IPS-20b (cell line): ENCODE data around the gene CENPI.
"Not testable (repeated sequence)": the region's sequence is repeated elsewhere in the genome, so short reads cannot be mapped to it uniquely, and the experiment has no call there.

ENCODE experiments used
- H3K27ac ChIP-seq: one replicate; pipeline ENCODE4 v1.5.1; 2013; ENCODE audit warnings: low read length
- H3K27me3 ChIP-seq: 2 replicates; pipeline ENCODE4 v1.6.1; 2013; ENCODE audit warnings: mild to moderate bottlenecking, low read length, inconsistent platforms; ENCODE audit not compliant: insufficient read depth
- H3K36me3 ChIP-seq: 2 replicates; pipeline ENCODE4 v1.6.1; 2013; ENCODE audit warnings: low read depth, mild to moderate bottlenecking, inconsistent platforms, low read length, moderate library complexity; ENCODE audit not compliant: insufficient read depth
- H3K4me1 ChIP-seq: 2 replicates; pipeline ENCODE4 v1.6.1; 2013; ENCODE audit warnings: mild to moderate bottlenecking, control low read depth, inconsistent platforms, low read length, moderate library complexity; ENCODE audit not compliant: insufficient read depth
- H3K4me3 ChIP-seq: 2 replicates; pipeline ENCODE4 v1.5.1; 2013; ENCODE audit warnings: mild to moderate bottlenecking, low read length, inconsistent platforms
- H3K9ac ChIP-seq: 2 replicates; pipeline ENCODE4 v1.6.1; 2013; ENCODE audit warnings: low read depth, mild to moderate bottlenecking, inconsistent platforms, low read length, moderate library complexity
- H3K9me3 ChIP-seq: 2 replicates; pipeline ENCODE4 v1.6.1; 2013; ENCODE audit warnings: mild to moderate bottlenecking, low read depth, low read length, inconsistent platforms; ENCODE audit not compliant: insufficient read depth

CENPI gene, protein sequence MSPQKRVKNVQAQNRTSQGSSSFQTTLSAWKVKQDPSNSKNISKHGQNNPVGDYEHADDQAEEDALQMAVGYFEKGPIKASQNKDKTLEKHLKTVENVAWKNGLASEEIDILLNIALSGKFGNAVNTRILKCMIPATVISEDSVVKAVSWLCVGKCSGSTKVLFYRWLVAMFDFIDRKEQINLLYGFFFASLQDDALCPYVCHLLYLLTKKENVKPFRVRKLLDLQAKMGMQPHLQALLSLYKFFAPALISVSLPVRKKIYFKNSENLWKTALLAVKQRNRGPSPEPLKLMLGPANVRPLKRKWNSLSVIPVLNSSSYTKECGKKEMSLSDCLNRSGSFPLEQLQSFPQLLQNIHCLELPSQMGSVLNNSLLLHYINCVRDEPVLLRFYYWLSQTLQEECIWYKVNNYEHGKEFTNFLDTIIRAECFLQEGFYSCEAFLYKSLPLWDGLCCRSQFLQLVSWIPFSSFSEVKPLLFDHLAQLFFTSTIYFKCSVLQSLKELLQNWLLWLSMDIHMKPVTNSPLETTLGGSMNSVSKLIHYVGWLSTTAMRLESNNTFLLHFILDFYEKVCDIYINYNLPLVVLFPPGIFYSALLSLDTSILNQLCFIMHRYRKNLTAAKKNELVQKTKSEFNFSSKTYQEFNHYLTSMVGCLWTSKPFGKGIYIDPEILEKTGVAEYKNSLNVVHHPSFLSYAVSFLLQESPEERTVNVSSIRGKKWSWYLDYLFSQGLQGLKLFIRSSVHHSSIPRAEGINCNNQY

DNA sequence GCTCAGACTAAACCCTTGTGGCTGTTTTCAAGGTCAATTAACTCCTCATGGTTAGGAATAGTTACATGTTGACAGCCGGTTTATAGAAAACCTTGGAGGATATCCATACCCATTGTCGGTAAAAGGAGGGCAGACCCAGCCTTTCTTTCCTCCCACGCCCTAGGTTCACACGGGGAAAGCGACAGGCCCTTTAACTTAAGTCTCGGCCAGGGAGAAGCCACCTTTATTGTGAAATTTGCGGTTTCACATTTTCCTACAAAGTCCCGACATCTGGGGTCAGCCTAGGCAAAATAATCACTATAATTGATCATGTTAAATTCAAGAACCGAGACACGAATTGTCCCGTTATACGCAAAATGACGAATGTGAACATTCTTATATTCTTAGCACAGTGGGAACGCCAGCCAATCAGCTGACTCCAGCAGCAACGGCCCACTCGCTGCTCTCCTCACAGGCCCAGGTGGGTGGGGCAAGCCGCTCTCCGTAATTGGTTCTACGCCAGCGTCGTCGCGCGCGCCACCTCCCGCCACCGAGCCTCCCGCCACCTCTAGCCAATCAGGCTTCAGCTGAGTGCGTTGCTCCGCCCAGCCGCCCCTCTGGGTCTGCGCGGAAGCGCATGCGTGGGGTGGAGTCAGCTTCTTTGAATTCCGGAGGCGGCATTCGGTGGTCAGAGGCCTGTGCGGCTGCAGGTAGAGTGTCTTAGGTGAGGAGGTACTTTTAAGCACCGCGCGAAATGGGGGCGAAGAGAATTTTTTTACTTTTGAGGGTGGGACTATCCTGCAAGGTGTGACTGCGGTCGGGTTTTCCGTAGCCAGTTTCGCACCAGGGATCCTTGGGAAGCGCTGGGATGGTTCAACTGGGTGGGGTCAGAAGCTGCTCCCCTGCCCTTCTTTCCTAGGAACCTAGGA is at the start of gene CENPI:
CENPI (plus strand) TSS at position 659 of the 908 bp plus-strand sequence. CDS start 2,867 bp downstream, outside the sequence.
- Histone ChIP-seq H3K27ac (no peak within 1 kb of the TSS), H3K9ac (peak within 1 kb of the TSS; percentile 91), H3K36me3 (peaks cover 15% of the 10 kb centered on the region), H3K4me1 (no peaks in the 10 kb centered on the region; the same call in 1 of the 2 replicates), H3K9me3 (no peaks in the 10 kb centered on the region), H3K27me3 (no peaks in the 10 kb centered on the region), H3K4me3 (peak within 1 kb of the TSS; percentile 92)

GRCh38 chrX:101051153-101051548 is 46.9 kb upstream of the CENPI start:
- Histone ChIP-seq H3K4me3 (peak overlapping the region; percentile 81), H3K4me1 (no peaks in the 10 kb centered on the region), H3K27ac (no peak overlapping the region)

GRCh38 chrX:101051549-101052302 is 46.3 kb upstream of the CENPI start, which contains the start of gene TRMT2B:
TSS of gene TRMT2B (minus strand) at chrX:101052111. CDS start at chrX:101042289, 9,822 bp downstream.
- H3K27ac ChIP-seq, result no peak within 1 kb of the TSS
- no peaks in the 10 kb centered on the region for H3K4me1 ChIP-seq
- no peaks in the 10 kb centered on the region for H3K9me3 ChIP-seq
- peak within 1 kb of the TSS; percentile 82 for H3K9ac ChIP-seq
- peak within 1 kb of the TSS; percentile 81 for H3K4me3 ChIP-seq
- H3K36me3 ChIP-seq, result no peaks in the 10 kb centered on the region
- no peaks in the 10 kb centered on the region for H3K27me3 ChIP-seq

More at GRCh38 chrX:101051153-101051548, 46.9 kb upstream of the CENPI start:
- no peaks in the 10 kb centered on the region for H3K36me3 ChIP-seq
- no peaks in the 10 kb centered on the region for H3K27me3 ChIP-seq
- no peaks in the 10 kb centered on the region for H3K9me3 ChIP-seq
- H3K9ac ChIP-seq, result peak overlapping the region; percentile 82

- not testable (repeated sequence) for H3K9me3 ChIP-seq, H3K4me1 ChIP-seq, H3K9ac ChIP-seq, H3K27me3 ChIP-seq, H3K36me3 ChIP-seq, H3K4me3 ChIP-seq, H3K27ac ChIP-seq
These were observed 41.5 kb upstream of the CENPI start for GRCh38 chrX:101056551-101056950.

DNA sequence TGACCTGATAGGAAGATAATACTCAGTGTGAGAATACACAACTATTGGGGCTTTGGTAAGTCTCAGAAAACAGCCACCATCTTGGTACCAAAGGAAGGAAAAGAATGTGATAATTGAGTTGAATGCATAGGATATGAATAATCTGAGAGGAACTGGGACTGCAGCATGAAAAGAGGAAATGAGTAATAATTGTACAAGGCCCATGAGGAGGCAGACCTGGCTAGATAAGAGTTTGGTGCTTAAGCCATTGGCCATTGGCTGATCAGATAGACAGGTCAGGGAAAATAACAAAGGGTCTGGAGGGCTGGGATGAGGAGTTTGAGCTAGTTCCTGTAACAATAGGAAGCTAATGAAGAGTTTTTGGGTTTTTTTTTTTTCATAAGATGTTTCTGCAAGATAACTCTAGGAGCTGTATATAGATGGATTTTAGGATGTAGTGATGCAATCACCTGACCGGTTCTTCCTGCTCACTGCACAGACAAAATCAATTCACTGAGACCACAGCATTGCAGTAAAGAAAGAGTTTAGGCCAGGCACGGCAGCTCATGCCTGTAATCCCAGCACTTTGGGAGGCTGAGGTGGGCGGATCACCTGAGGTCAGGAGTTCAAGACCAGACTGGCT is 40.8 kb upstream of the CENPI start:
- Histone ChIP-seq H3K4me3 (no peak overlapping the region), H3K4me1 (no peaks in the 10 kb centered on the region), H3K9me3 (no peaks in the 10 kb centered on the region), H3K27ac (no peak overlapping the region), H3K36me3 (no peaks in the 10 kb centered on the region), H3K27me3 (no peaks in the 10 kb centered on the region), H3K9ac (no peak overlapping the region)

DNA sequence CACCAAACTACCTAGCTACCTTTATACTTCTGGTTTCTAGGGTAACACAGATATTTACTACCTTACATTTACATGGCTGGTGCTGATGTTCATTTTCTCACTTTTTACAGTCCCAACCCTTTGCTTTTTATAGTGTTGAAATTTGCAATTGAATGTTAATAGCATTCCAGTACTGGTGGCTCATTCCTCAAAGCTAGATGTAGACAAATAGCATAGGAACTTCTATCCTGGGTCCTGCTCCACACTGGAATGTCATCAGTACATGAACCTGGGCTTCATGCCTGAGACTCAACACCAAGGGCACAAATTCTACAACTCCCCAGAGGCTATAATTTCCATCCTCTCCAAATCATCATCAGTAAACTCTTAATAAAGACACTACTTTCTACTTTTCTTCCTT is 35.8 kb upstream of the CENPI start:
- Histone ChIP-seq H3K9ac (no peak overlapping the region), H3K4me3 (no peak overlapping the region), H3K9me3 (no peaks in the 10 kb centered on the region), H3K27me3 (no peaks in the 10 kb centered on the region), H3K27ac (no peak overlapping the region), H3K4me1 (no peaks in the 10 kb centered on the region), H3K36me3 (no peaks in the 10 kb centered on the region)

DNA sequence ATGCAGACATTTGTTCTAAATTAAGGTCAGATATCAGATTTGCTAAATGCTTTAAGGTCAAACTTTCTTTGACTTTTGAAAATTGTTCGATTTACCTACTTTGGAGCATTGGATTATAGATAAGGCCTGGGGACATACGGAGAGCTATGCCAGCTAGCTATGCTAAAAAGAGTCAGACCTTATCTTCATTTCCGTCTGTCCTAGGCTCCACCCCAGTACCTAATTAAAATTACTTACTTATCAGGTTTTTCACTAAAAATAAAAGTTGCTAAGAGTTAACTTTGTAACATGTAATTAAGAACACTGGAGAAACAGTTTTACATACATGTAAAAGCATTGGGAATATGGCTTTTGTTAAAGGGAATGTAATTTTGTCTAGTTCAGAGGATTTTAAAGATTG is 26.4 kb upstream of the CENPI start:
- Histone ChIP-seq H3K9me3 (no peaks in the 10 kb centered on the region), H3K27ac (no peak overlapping the region)

DNA sequence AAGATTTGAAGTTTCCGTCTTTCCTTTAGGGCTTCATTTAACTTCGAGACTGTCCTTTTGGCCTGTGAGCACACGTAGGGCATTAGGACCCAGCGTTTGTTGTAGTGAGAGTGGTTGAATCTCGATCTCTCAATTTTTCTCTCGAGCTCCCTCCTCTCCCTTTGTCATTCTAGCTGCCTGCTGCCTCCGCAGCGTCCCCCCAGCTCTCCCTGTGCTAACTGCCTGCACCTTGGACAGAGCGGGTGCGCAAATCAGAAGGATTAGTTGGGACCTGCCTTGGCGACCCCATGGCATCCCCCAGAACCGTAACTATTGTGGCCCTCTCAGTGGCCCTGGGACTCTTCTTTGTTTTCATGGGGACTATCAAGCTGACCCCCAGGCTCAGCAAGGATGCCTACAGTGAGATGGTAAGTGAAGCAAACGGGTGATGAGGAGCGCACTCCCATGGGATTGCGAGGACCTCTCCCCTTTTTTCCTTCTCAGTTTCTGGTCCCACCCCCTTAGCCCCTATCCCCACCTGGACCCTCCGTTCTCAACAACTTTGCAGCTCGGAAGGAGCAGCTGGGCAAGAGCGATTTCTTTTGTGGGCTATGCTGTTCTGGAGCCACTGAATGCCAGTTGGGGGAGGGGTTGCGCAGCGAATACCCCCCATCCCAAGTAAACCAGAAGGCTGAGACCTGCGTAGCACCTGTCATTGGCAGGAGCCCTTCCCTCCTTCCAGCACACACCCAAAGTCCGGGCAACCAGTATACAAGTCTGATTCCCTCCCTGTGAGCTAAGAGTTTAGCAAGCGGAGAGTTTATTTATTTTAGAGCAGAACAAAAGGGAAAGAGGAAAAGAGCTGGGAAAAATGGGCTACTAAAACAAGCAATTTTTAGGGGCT is 19.0 kb upstream of the CENPI start, which contains the start of gene TMEM35A:
TMEM35A (plus strand) TSS at position 164 of the 883 bp plus-strand sequence; CDS start at position 288, 124 bp downstream.
- Histone ChIP-seq H3K4me1 (no peaks in the 10 kb centered on the region; the same call in none of the 2 replicates), H3K27ac (no peak within 1 kb of the TSS), H3K27me3 (peaks cover 12% of the 10 kb centered on the region), H3K36me3 (no peaks in the 10 kb centered on the region), H3K9me3 (no peaks in the 10 kb centered on the region), H3K9ac (peak within 1 kb of the TSS; percentile 72; the same call in 1 of the 2 replicates), H3K4me3 (peak within 1 kb of the TSS; percentile 91)

More for the DNA sequence above, 26.4 kb upstream of the CENPI start:
- no peak overlapping the region for H3K4me3 ChIP-seq
- no peaks in the 10 kb centered on the region for H3K4me1 ChIP-seq
- H3K27me3 ChIP-seq, result no peaks in the 10 kb centered on the region
- H3K9ac ChIP-seq, result no peak overlapping the region
- H3K36me3 ChIP-seq, result no peaks in the 10 kb centered on the region

DNA sequence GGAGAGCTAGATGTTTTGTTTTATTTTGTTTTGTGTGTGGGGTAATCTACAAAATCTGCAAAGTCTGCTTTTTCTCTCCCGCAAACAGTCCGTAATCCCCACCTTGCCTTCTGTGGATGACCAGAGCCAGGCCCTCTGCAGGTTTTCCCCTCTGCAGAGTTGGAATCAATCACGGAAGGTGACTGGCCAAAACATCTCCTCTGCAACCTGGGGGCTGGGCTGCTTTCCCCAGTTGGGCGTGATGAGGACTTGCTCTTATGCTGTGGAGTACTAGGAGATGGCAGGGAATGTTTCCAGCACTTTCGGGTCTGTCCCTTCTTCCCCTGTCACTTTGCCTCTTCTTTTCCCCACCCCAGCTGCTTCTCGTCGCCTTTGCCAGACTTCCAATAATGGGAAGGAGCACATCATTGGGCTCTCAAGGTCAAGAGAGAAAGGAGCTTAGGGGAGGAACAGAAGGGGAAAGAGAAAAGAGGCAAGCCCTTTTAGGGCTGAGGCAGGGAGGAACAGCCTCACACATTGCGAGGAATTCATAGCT is 18.2 kb upstream of the CENPI start:
- peak overlapping the region; percentile 72; the same call in 1 of the 2 replicates for H3K9ac ChIP-seq
- H3K27me3 ChIP-seq, result peaks cover 12% of the 10 kb centered on the region
- no peaks in the 10 kb centered on the region; the same call in none of the 2 replicates for H3K4me1 ChIP-seq
- H3K36me3 ChIP-seq, result no peaks in the 10 kb centered on the region
- H3K27ac ChIP-seq, result no peak overlapping the region
- H3K9me3 ChIP-seq, result no peaks in the 10 kb centered on the region
- H3K4me3 ChIP-seq, result peak overlapping the region; percentile 91
